Endothelial cell of umbilical vein (primary cell): ENCODE data around the gene ZRANB2. TPM values are rescaled to one million over a fixed set of nuclear protein-coding genes. Genes with fewer than 3 reads are reported as not detected.

Experiments used
- BruUV-seq: library from RNA; stranded (reverse); fragments of 400-500 nt; replicated peaks from 2 replicates; lab custom pipeline; 2021; lab: Mats Ljungman, UMichigan
- CTCF ChIA-PET: fragments of 300-600, 350-600 bp; sonication (Branson Sonifier 250); formaldehyde crosslinking; loops from one replicate; lab custom pipeline; 2021; ENCODE audit warnings: antibody characterized with exemption, inconsistent platforms; lab: Charles Lee
- POLR2A ChIA-PET: fragments of 300-600, 350-600 bp; sonication (Branson Sonifier 250); formaldehyde crosslinking; loops from one replicate; lab custom pipeline; 2021; ENCODE audit warnings: antibody characterized with exemption, inconsistent platforms; lab: Charles Lee
- DNase-seq: peaks from one replicate; pipeline ENCODE4 v3.0.0-alpha.2; 2011; ENCODE audit warnings: low read depth, low spot score
- FAIRE-seq: peaks from 2 replicates; lab custom pipeline; 2011; peaks lifted over from hg19 to GRCh38; lab: Jason Lieb, UNC
- H2AFZ ChIP-seq: 2 replicates; pipeline ENCODE4 v1.6.0; 2012; ENCODE audit warnings: low read depth, low read length, control low read depth, inconsistent platforms
- H3K27ac ChIP-seq: 2 replicates; pipeline ENCODE4 v1.5.1; 2011; ENCODE audit warnings: low read depth, mild to moderate bottlenecking, control low read depth, low read length, moderate library complexity; ENCODE audit not compliant: insufficient read depth
- H3K27me3 ChIP-seq, 2 experiments: 2 replicates each; pipeline versions ENCODE4 v1.6.0 to v1.6.1; 2011; ENCODE audit warnings: low read length in 2 of 2, mixed read lengths in 1 of 2; ENCODE audit not compliant: control insufficient read depth in 2 of 2, insufficient read depth in 2 of 2
- H3K36me3 ChIP-seq, 2 experiments: 2 replicates in 1 of 2; 3 replicates in 1 of 2; pipeline ENCODE4 v1.5.1; 2011; ENCODE audit warnings: low read length in 2 of 2, mild to moderate bottlenecking in 1 of 2, moderate library complexity in 1 of 2; ENCODE audit not compliant: control insufficient read depth in 2 of 2, insufficient read depth in 2 of 2; ENCODE audit errors: extremely low read depth in 1 of 2
- H3K4me1 ChIP-seq: 3 replicates; pipeline ENCODE4 v1.5.1; 2011; ENCODE audit warnings: mild to moderate bottlenecking, low read length; ENCODE audit not compliant: control insufficient read depth, insufficient read depth; ENCODE audit errors: extremely low read depth
- H3K4me2 ChIP-seq: 2 replicates; pipeline ENCODE4 v1.6.1; 2011; ENCODE audit warnings: low read length, control low read depth, mixed read lengths; ENCODE audit not compliant: insufficient read depth
- H3K4me3 ChIP-seq, 3 experiments: fragments of 200-600 bp in 1 of 3; sonication (generic), shearing (Covaris generic) in 1 of 3; replicated peaks in 1 of 3; 2 replicates each; pipeline ENCODE4 v1.5.1; 2011 to 2016; ENCODE audit warnings: control low read depth in 3 of 3, low read length in 3 of 3, mild to moderate bottlenecking in 2 of 3, inconsistent platforms in 1 of 3, low read depth in 1 of 3, moderate library complexity in 1 of 3; ENCODE audit not compliant: insufficient read depth in 1 of 3
- H3K79me2 ChIP-seq: 2 replicates; pipeline ENCODE4 v1.6.0; 2012; ENCODE audit warnings: low read length, inconsistent platforms; ENCODE audit not compliant: control insufficient read depth, insufficient read depth
- H3K9ac ChIP-seq: replicated peaks from 2 replicates; pipeline ENCODE3; 2011; ENCODE audit warnings: low read length, control low read depth; ENCODE audit not compliant: insufficient read depth; ENCODE audit errors: extremely low read depth
- H3K9me1 ChIP-seq: replicated peaks from 3 replicates; pipeline ENCODE4 v1.6.0; 2011; ENCODE audit warnings: mild to moderate bottlenecking, low read length; ENCODE audit not compliant: control insufficient read depth, insufficient read depth; ENCODE audit errors: extremely low read depth
- H3K9me3 ChIP-seq: replicated peaks from 2 replicates; pipeline ENCODE4 v1.5.1; 2012; ENCODE audit warnings: low read length, inconsistent platforms; ENCODE audit not compliant: control insufficient read depth, insufficient read depth
- H4K20me1 ChIP-seq: replicated peaks from 2 replicates; pipeline ENCODE3; 2011; ENCODE audit warnings: mild to moderate bottlenecking, low read length; ENCODE audit not compliant: control insufficient read depth, insufficient read depth; ENCODE audit errors: extremely low read depth
- EZH2 ChIP-seq: IDR thresholded peaks from 2 replicates; pipeline ENCODE4 v1.6.1; 2012; ENCODE audit warnings: borderline replicate concordance, low read depth, mild to moderate bottlenecking, moderate library complexity, low read length, inconsistent platforms; ENCODE audit not compliant: severe bottlenecking
- FOS ChIP-seq: IDR thresholded peaks from 2 replicates; pipeline ENCODE4 v1.6.1; 2011; ENCODE audit warnings: mild to moderate bottlenecking, low read length, moderate library complexity, borderline replicate concordance; ENCODE audit not compliant: insufficient read depth
- GATA2 ChIP-seq: IDR thresholded peaks from 2 replicates; pipeline ENCODE4 v1.7.0; 2011; ENCODE audit warnings: low read depth, mild to moderate bottlenecking, moderate library complexity, mixed read lengths, low read length; ENCODE audit not compliant: insufficient read length, insufficient read depth
- MAX ChIP-seq: IDR thresholded peaks from 2 replicates; pipeline ENCODE4 v1.6.1; 2011; ENCODE audit not compliant: insufficient read depth, insufficient read length
- MYC ChIP-seq: IDR thresholded peaks from one replicate; pipeline ENCODE4 v1.6.1; 2011; ENCODE audit warnings: mild to moderate bottlenecking, low read depth, low read length
- POLR2AphosphoS5 ChIP-seq: IDR thresholded peaks from 2 replicates; pipeline ENCODE4 v1.6.1; 2012; ENCODE audit warnings: low read depth, mild to moderate bottlenecking, control low read depth, low read length, moderate library complexity; ENCODE audit not compliant: insufficient read depth
- dilution Hi-C: fragments of 300-500 bp; cut with MboI; formaldehyde crosslinking; loops from one replicate; pipeline ENCODE4 v1.15.0; 2019; ENCODE audit warnings: low sequenced_read_pairs; ENCODE audit not compliant: extremely low pct_ligation_motif_present
- intact Hi-C: fragments of 100-400 bp; cut with micrococcal nuclease; formaldehyde crosslinking; loops from one replicate; pipeline ENCODE4 v1.10.0; 2022
- polyA plus RNA-seq, 4 experiments: library from polyadenylated mRNA; depleted of rRNA in 3 of 4; stranded (reverse) in 3 of 4; unstranded in 1 of 4; fragments of >200 nt; gene quantifications; 2 replicates each; pipeline versions ENCODE4 v1.2.1 to v1.2.3, GENCODE V29; 2011 to 2012; ENCODE audit warnings: missing spikeins in 1 of 4
- total RNA-seq: library from RNA; stranded (reverse); gene quantifications from 2 replicates; pipeline ENCODE4 v1.2.3, GENCODE V29; 2021
- TF ChIP-seq, protein P1 (sequence below), 2 donors: IDR thresholded peaks; 1 replicate in 1 of 2; 2 replicates in 1 of 2; pipeline ENCODE4 v1.5.1; 2011; ENCODE audit warnings: low read length in 2 of 2, mild to moderate bottlenecking in 2 of 2, moderate library complexity in 2 of 2, control low read depth in 1 of 2, inconsistent platforms in 1 of 2, low read depth in 1 of 2; ENCODE audit not compliant: insufficient read depth in 1 of 2; ENCODE audit errors: extremely low read depth in 1 of 2

ZRANB2 gene
- total and polyA plus RNA-seq, 2 donors (not counting 3 experiments of a cell fraction or from before 2014, with no cell fraction given): 23.6 to 84.1 TPM

GRCh38 chr1:71074681-71075080 lies 6.2 kb downstream of the ZRANB2 start:
- H3K4me1 ChIP-seq: peaks cover 12% of the 10 kb centered on the region
- H3K9ac ChIP-seq: no peak overlapping the region
- POLR2A ChIA-PET: no interaction called here
- no peak overlapping the region for H3K4me3 ChIP-seq
- DNase-seq: peak; percentile 27
- dilution Hi-C loops (no loop called here), intact Hi-C loops (no loop called here)
- no peaks in the 10 kb centered on the region for H3K9me1 ChIP-seq
- peaks cover 9% of the 10 kb centered on the region for H4K20me1 ChIP-seq
- no peaks in the 10 kb centered on the region for H3K27me3 ChIP-seq
- peak overlapping the region; percentile 16 for H3K4me2 ChIP-seq
- no peak for TF ChIP-seq POLR2AphosphoS5
- TF ChIP-seq FOS: peak; percentile 26
- BruUV-seq: no TSS peak
- no peak overlapping the region for H2AFZ ChIP-seq
- peaks cover 53% of the 10 kb centered on the region for H3K79me2 ChIP-seq
- FAIRE-seq: no peak
- H3K36me3 ChIP-seq: peaks cover 6 to 40% of the 10 kb centered on the region in 2 experiments
- CTCF ChIA-PET: interaction anchor here (0.7 to 1.4 kb wide), 3 partner anchors 10 to 25 kb away, joined by 3 to 6 read pairs (median 4); no protein-coding TSS in a partner anchor
- no peak overlapping the region for H3K27ac ChIP-seq
- H3K9me3 ChIP-seq: no peaks in the 10 kb centered on the region

DNA sequence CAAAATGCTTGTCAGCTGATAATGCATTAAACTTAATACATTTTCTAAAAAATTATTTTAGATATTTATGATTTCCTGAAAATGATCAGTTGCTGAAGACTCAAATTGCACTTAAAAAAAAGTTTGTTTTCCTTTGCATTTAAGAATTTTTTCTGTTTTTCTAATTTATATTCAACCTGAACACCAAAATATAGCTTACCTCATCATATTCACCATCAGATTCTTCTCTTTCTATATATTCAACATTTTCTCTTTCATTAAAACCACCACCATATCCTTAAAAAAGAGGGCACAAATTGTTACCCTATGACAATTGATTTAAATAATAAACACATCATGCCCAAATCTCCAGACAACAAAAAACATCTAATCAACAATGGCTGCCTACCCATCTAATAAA lies 8.6 kb downstream of the ZRANB2 start:
- dilution Hi-C loops: no loop called here
- H3K4me2 ChIP-seq: no peak overlapping the region
- ChIA-PET POLR2A (no interaction called here), CTCF (no interaction called here)
- H3K79me2 ChIP-seq: peaks cover 30% of the 10 kb centered on the region
- intact Hi-C loops: no loop called here
- H2AFZ ChIP-seq: no peak overlapping the region
- H3K9me3 ChIP-seq: no peaks in the 10 kb centered on the region
- DNase-seq (no peak), FAIRE-seq (no peak)
- no peak overlapping the region for H3K9ac ChIP-seq
- H3K27me3 ChIP-seq: no peaks in the 10 kb centered on the region
- H3K4me3 ChIP-seq: no peak overlapping the region
- H3K36me3 ChIP-seq: peaks cover 8 to 47% of the 10 kb centered on the region in 2 experiments
- no peak overlapping the region for H3K27ac ChIP-seq
- H3K9me1 ChIP-seq: no peaks in the 10 kb centered on the region
- TF ChIP-seq MYC (no peak), MAX (no peak), GATA2 (no peak), EZH2 (no peak)
- TF ChIP-seq, protein P1, sequence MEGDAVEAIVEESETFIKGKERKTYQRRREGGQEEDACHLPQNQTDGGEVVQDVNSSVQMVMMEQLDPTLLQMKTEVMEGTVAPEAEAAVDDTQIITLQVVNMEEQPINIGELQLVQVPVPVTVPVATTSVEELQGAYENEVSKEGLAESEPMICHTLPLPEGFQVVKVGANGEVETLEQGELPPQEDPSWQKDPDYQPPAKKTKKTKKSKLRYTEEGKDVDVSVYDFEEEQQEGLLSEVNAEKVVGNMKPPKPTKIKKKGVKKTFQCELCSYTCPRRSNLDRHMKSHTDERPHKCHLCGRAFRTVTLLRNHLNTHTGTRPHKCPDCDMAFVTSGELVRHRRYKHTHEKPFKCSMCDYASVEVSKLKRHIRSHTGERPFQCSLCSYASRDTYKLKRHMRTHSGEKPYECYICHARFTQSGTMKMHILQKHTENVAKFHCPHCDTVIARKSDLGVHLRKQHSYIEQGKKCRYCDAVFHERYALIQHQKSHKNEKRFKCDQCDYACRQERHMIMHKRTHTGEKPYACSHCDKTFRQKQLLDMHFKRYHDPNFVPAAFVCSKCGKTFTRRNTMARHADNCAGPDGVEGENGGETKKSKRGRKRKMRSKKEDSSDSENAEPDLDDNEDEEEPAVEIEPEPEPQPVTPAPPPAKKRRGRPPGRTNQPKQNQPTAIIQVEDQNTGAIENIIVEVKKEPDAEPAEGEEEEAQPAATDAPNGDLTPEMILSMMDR (IDR thresholded peaks at IDR 0.05; ENCODE audit: extremely low read depth in 1 of 2, insufficient read depth in 1 of 2, low read depth in 1 of 2, low read length in 2 of 2): no peak
- no peaks in the 10 kb centered on the region for H3K4me1 ChIP-seq
- H4K20me1 ChIP-seq: peaks cover 9% of the 10 kb centered on the region
- BruUV-seq: no TSS peak
